Uterus (tissue), 4 donors: Measurements from ENCODE around the gene ETFRF1. TPM values are rescaled to one million over a fixed set of nuclear protein-coding genes. Genes with fewer than 3 reads are reported as not detected.

Experiments used
- DNase-seq, 2 donors: peaks; one replicate each; pipeline ENCODE4 v3.0.0-alpha.2; 2019 to 2020
- H3K27ac ChIP-seq, 2 donors: fragments of 200-600 bp; sonication (generic); 1 replicate in 1 of 2; 2 replicates in 1 of 2; pipeline ENCODE4 v1.5.1; 2016 to 2018
- H3K27me3 ChIP-seq, 2 donors: fragments of 200-600 bp; sonication (generic); one replicate each; pipeline ENCODE4 v1.5.1; 2018 to 2019; ENCODE audit warnings: control low read depth in 1 of 2
- H3K36me3 ChIP-seq, 2 donors: fragments of 200-600 bp; sonication (generic); one replicate each; pipeline ENCODE4 v1.5.1; 2019; ENCODE audit warnings: control low read depth in 1 of 2
- H3K4me1 ChIP-seq, 2 donors: fragments of 200-600 bp; sonication (generic); one replicate each; pipeline ENCODE4 v1.5.1; 2018 to 2019; ENCODE audit warnings: control low read depth in 1 of 2
- H3K4me3 ChIP-seq, 2 donors: fragments of 200-600 bp; sonication (generic); 1 replicate in 1 of 2; 2 replicates in 1 of 2; pipeline ENCODE4 v1.5.1; 2018 to 2019; ENCODE audit warnings: mild to moderate bottlenecking in 1 of 2
- H3K9me3 ChIP-seq, 2 donors: fragments of 200-600 bp; sonication (generic); one replicate each; pipeline ENCODE4 v1.5.1; 2019; ENCODE audit warnings: control low read depth in 1 of 2
- POLR2A ChIP-seq, 2 donors: fragments of 450-650 bp; IDR thresholded peaks; one replicate each; pipeline ENCODE4 v1.6.1; 2016; ENCODE audit warnings: antibody characterized with exemption in 2 of 2, mild to moderate bottlenecking in 1 of 2, moderate library complexity in 1 of 2
- intact Hi-C: fragments of 100-400 bp; cut with DNase I; formaldehyde crosslinking; loops from one replicate; pipeline ENCODE4 v1.15.1; 2023; ENCODE audit warnings: low total_unique reads
- total RNA-seq, 4 donors: library from RNA; depleted of rRNA in 3 of 4; stranded (reverse); fragments of >200 nt in 3 of 4; gene quantifications; one replicate each; pipeline versions ENCODE4 v1.1.0 to v1.2.4, GENCODE V29; 2014 to 2023
- TF ChIP-seq, protein P1 (sequence below), 4 experiments: fragments of 200-600 bp in 2 of 4; fragments of 450-650 bp in 2 of 4; sonication (generic) in 2 of 4; IDR thresholded peaks; one replicate each; pipeline ENCODE4 v1.5.1; 2016 to 2019; ENCODE audit warnings: antibody characterized with exemption in 4 of 4, mild to moderate bottlenecking in 2 of 4, moderate library complexity in 1 of 4
- donor health status: DM: yes; HTN: yes; CAD: no.

ETFRF1 gene
- total RNA-seq, 4 donors from 2014 or later, result 26.9 to 90.6 (median 46.4) TPM

DNA sequence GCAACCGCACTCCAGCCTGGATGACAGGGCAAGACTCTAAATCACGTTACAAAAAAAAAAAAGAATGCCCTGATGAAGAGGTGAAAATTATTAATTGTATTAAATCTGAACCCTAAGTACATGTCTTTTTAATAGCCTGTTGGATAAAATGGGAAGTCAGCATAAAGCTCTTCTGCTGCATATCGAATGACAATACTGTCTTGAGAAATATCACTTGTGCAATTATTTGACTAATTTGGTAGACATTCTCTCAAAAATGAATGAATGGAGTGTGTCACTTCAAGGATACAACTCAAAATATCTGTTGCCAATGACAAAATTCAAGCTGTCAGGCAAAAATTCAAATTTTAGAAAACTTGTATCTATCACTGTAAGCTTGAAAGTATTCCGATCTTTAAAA is 39.0 kb upstream of the ETFRF1 start:
- intact Hi-C loops, result no loop called here
- Histone ChIP-seq H3K4me3 (no peak overlapping the region), H3K27me3 (no peaks in the 10 kb centered on the region), H3K36me3 (no peaks in the 10 kb centered on the region), H3K27ac (no peak overlapping the region), H3K4me1 (no peaks in the 10 kb centered on the region), H3K9me3 (no peaks in the 10 kb centered on the region)
- no peak for DNase-seq
- TF ChIP-seq, protein P1, sequence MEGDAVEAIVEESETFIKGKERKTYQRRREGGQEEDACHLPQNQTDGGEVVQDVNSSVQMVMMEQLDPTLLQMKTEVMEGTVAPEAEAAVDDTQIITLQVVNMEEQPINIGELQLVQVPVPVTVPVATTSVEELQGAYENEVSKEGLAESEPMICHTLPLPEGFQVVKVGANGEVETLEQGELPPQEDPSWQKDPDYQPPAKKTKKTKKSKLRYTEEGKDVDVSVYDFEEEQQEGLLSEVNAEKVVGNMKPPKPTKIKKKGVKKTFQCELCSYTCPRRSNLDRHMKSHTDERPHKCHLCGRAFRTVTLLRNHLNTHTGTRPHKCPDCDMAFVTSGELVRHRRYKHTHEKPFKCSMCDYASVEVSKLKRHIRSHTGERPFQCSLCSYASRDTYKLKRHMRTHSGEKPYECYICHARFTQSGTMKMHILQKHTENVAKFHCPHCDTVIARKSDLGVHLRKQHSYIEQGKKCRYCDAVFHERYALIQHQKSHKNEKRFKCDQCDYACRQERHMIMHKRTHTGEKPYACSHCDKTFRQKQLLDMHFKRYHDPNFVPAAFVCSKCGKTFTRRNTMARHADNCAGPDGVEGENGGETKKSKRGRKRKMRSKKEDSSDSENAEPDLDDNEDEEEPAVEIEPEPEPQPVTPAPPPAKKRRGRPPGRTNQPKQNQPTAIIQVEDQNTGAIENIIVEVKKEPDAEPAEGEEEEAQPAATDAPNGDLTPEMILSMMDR (IDR thresholded peaks at IDR 0.05), result no peak
- no peak for TF ChIP-seq POLR2A (IDR thresholded peaks at IDR 0.05)

DNA sequence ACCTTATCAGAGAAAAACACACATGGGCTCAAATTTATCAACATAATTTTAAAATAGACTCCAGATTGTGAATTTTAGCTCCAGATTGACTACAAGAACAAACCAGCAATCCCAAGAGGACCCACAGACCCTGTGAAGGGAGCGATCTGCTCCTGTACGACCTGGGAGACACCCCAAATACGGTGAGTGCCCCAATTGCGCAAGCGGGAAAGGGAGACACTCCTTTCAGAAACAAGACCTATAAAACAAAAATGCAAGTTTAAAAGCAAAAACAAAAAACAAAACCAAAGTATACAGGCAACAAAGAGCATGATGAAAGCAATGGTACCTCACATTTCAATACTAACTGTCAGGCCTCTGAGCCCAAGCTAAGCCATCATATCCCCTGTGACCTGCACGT is 32.2 kb upstream of the ETFRF1 start:
- no peaks in the 10 kb centered on the region for H3K9me3 ChIP-seq
- H3K27me3 ChIP-seq, result no peaks in the 10 kb centered on the region
- intact Hi-C loops, result no loop called here
- H3K36me3 ChIP-seq, result no peaks in the 10 kb centered on the region
- TF ChIP-seq, protein P1 (IDR thresholded peaks at IDR 0.05), result no peak
- no peak for TF ChIP-seq POLR2A (IDR thresholded peaks at IDR 0.05)
- no peaks in the 10 kb centered on the region for H3K4me1 ChIP-seq
- no peak overlapping the region for H3K4me3 ChIP-seq
- H3K27ac ChIP-seq, result no peak overlapping the region
- DNase-seq, result no peak

DNA sequence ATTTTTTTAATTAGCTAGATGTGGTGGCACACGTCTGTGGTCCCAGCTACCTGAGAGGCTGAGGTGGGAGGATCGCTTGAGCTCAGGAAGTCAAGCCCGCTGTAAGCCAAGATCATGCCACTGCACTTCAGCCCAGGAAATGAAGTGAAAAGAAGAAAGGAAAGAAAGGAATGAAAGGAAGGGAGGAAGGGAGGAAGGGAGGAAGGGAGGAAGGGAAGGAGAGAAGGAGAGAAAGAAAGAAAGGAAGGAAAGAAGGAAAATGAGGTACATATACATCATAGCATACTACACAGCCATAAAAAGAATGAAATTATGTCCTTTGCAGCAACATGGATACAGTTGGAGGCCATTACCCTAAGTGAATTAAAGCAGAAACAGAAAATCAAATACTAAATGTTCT is 12.3 kb upstream of the ETFRF1 start:
- Histone ChIP-seq H3K4me3 (no peak overlapping the region), H3K27ac (no peak overlapping the region), H3K36me3 (no peaks in the 10 kb centered on the region), H3K4me1 (no peaks in the 10 kb centered on the region), H3K27me3 (no peaks in the 10 kb centered on the region), H3K9me3 (no peaks in the 10 kb centered on the region)
- intact Hi-C loops, result no loop called here
- no peak for DNase-seq
- TF ChIP-seq POLR2A (IDR thresholded peaks at IDR 0.05), result no peak
- TF ChIP-seq, protein P1 (IDR thresholded peaks at IDR 0.05), result no peak

DNA sequence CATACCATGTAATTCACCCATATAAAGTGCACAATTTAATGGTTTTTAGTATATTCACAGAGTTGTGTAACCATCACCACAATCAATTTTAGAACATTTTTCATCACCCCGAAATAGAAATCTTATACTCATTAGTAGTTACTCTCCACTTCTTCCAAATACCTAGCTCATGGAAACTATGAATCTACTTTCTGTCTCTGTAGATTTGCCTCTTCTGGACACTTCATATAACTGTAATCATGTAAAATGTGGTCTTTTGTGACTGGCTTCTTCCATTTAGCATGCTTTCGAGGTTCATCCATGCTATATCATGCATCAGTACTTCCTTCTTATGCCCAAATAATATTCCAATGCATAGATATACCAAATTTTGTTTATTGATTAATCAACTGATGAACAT is 10.9 kb upstream of the ETFRF1 start:
- H3K36me3 ChIP-seq, result no peaks in the 10 kb centered on the region
- no peak overlapping the region for H3K27ac ChIP-seq
- H3K9me3 ChIP-seq, result no peaks in the 10 kb centered on the region
- intact Hi-C loops, result no loop called here
- H3K4me1 ChIP-seq, result no peaks in the 10 kb centered on the region
- no peak for TF ChIP-seq POLR2A (IDR thresholded peaks at IDR 0.05)
- TF ChIP-seq, protein P1 (IDR thresholded peaks at IDR 0.05), result no peak
- H3K4me3 ChIP-seq, result no peak overlapping the region
- no peak for DNase-seq
- H3K27me3 ChIP-seq, result no peaks in the 10 kb centered on the region

DNA sequence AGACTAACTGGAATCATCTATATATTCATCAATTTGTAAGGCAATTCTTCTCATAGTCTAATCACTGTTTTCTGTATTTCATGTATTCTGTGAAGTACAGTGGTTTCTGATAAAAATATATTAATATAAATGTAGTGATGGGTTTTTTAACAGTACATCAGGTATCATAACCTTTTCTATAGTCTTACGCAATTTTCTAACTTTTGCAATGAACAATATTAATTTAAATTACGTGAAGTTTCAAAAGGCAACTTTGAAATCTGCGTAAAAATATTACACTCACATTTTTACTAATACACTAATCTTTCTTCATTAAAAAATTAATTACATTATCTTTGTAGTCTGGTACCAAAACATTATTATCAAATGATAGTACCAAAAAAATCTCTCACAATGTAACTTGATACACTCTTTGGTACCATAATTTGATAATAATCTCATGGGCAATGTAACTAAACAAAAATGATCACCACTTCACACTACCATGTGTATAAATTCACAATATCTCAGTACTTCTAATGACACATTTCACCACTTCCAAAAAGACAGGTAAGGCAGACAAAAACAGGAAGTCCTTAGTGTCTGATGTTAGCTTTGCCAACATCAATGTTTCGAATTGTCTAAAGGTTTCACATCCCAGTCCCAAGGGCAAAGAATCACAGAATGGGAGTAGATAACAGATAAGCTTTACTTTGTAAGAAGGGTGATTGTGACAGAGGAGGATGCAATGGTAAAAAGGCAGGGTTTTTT is 8.8 kb upstream of the ETFRF1 start:
- Histone ChIP-seq H3K36me3 (no peaks in the 10 kb centered on the region), H3K4me3 (no peak overlapping the region), H3K27ac (no peak overlapping the region), H3K4me1 (no peaks in the 10 kb centered on the region), H3K27me3 (no peaks in the 10 kb centered on the region), H3K9me3 (no peaks in the 10 kb centered on the region)
- intact Hi-C loops, result no loop called here
- DNase-seq, result no peak
- TF ChIP-seq, protein P1 (IDR thresholded peaks at IDR 0.05), result no peak
- no peak for TF ChIP-seq POLR2A (IDR thresholded peaks at IDR 0.05)
